SU-DHL-6 (cell line): ENCODE measurements around the gene ZFYVE27.

Source experiments
- EZH2phosphoT487 ChIP-seq: fragments of 200-600 bp; sonication (generic), shearing (Covaris generic); conservative IDR thresholded peaks from 2 replicates; pipeline ENCODE4 v1.6.1; 2018; ENCODE audit warnings: mild to moderate bottlenecking, antibody characterized with exemption, low read length, moderate library complexity, mixed read lengths
- TF ChIP-seq, protein P1 (sequence below): fragments of 200-600 bp; sonication (generic); IDR thresholded peaks from one replicate; pipeline ENCODE4 v1.5.1; 2017; ENCODE audit warnings: antibody characterized with exemption, mild to moderate bottlenecking, low read length, moderate library complexity; ENCODE audit not compliant: insufficient read depth, poor library complexity, severe bottlenecking

DNA sequence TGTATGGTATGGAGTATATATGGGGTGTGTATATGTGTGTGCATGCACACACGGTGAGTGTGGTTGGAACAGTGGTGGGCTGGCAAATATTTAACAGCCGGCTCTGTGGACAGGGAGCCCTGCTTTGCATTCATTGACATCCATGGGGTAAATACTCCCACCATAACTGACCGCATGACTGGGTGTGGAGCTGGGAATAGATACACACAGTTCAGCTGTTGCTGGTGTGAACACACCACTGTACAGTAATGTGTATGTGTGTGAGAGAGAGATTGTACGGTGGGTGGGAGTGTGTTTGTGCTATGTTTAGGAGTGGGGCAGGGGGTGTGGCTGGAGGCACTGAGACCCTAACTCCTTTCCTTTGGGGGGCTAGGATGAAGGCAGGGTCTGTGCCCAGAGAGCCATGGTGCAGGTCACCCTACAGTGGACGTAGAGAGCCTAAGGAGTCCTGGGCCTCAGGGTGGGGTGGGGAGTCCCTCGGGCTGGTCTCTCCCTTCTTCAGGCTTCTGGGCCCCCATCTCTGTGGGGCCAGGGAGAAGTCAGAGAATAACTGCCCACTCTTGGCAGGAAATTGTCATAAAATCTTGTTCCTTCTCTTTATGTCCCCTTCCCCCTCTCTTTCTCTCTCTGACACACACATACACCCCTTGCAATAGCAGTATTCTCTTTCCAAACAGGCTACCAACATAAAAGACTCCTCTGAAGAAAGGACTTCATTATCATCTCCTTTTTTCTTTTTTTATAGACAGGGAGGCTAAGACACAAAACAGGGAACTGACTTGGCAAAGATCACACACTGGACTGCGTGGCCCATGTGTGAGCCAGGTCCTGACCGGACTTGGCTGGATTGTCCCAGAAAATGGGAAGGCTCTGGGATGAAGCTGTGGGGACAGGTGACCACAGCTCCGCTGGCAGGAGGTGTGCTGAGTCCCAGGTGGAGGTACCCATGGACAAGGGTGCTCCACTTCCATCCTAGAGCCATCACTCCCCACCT, 31.7 kb downstream of the ZFYVE27 start:
- TF ChIP-seq EZH2phosphoT487: no peak
- TF ChIP-seq, protein P1, sequence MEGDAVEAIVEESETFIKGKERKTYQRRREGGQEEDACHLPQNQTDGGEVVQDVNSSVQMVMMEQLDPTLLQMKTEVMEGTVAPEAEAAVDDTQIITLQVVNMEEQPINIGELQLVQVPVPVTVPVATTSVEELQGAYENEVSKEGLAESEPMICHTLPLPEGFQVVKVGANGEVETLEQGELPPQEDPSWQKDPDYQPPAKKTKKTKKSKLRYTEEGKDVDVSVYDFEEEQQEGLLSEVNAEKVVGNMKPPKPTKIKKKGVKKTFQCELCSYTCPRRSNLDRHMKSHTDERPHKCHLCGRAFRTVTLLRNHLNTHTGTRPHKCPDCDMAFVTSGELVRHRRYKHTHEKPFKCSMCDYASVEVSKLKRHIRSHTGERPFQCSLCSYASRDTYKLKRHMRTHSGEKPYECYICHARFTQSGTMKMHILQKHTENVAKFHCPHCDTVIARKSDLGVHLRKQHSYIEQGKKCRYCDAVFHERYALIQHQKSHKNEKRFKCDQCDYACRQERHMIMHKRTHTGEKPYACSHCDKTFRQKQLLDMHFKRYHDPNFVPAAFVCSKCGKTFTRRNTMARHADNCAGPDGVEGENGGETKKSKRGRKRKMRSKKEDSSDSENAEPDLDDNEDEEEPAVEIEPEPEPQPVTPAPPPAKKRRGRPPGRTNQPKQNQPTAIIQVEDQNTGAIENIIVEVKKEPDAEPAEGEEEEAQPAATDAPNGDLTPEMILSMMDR: no peak
